ENCODE measurements around the gene TMEM42. TPM values are rescaled to one million over a fixed set of nuclear protein-coding genes. Genes with fewer than 3 reads are reported as not detected.

TMEM42 gene
- total RNA-seq, 1 experiment from 2014 or later = 12.7 TPM

- ATAC-seq (peak; percentile 74), DNase-seq (ENCODE audit: low read depth, low spot score) (peak; percentile 73)
- BruUV-seq (replicated peaks) = no TSS peak
- intact Hi-C loops (cut with micrococcal nuclease; ENCODE audit: unreplicated experiment) (no loop called here), in situ Hi-C loops (cut with HindIII; ENCODE audit: low pct_unique_long_range_greater_than_20kb, low sequenced_read_pairs) (no loop called here)
- Histone ChIP-seq H3K9me3 (ENCODE audit: control insufficient read depth, insufficient read depth, low read depth, low read length) (no peaks in the 10 kb centered on the region), H3K4me1 (ENCODE audit: control insufficient read depth, insufficient read depth, low read length) (peaks cover 8% of the 10 kb centered on the region; the same call in 1 of the 2 replicates), H3K4me3 (ENCODE audit: low read depth in 2 of 2, low read length in 2 of 2) (no peak overlapping the region), H3K27ac (ENCODE audit: low read length) (no peak overlapping the region), H3K36me3 (ENCODE audit: control insufficient read depth, insufficient read depth, low read length) (no peaks in the 10 kb centered on the region), H3K27me3 (ENCODE audit: control insufficient read depth, insufficient read depth, low read length) (no peaks in the 10 kb centered on the region)
- CTCF ChIA-PET = no interaction called here
- TF ChIP-seq SIN3A (IDR thresholded peaks at IDR 0.05; ENCODE audit: borderline replicate concordance, insufficient read depth, low read depth, low read length) = no peak
- TF ChIP-seq TCF7L2 (IDR thresholded peaks at IDR 0.05; ENCODE audit: low read depth, low read length) = no peak
- TF ChIP-seq REST (IDR thresholded peaks at IDR 0.05; ENCODE audit: insufficient read depth in 1 of 2, low read depth in 2 of 2, low read length in 1 of 2) = no peak
- TF ChIP-seq POLR2AphosphoS5 (IDR thresholded peaks at IDR 0.05; ENCODE audit: low read depth, low read length) = no peak
- no peak for TF ChIP-seq CTCF (IDR thresholded peaks at IDR 0.05)
- POLR2A ChIA-PET = no interaction called here
Measured at GRCh38 chr3:44886561-44886960, 24.8 kb downstream of the TMEM42 start.

- ChIA-PET POLR2A (interaction anchor here (0.5 kb wide), 1 partner anchor 9 kb away, joined by 3 read pairs; no protein-coding TSS in a partner anchor), CTCF (no interaction called here)
- Histone ChIP-seq H3K4me3 (ENCODE audit: low read depth in 2 of 2, low read length in 2 of 2) (no peak overlapping the region), H3K27ac (ENCODE audit: low read length) (peak overlapping the region; percentile 31; the same call in 1 of the 2 replicates), H3K36me3 (ENCODE audit: control insufficient read depth, insufficient read depth, low read length) (no peaks in the 10 kb centered on the region), H3K9me3 (ENCODE audit: control insufficient read depth, insufficient read depth, low read depth, low read length) (no peaks in the 10 kb centered on the region), H3K4me1 (ENCODE audit: control insufficient read depth, insufficient read depth, low read length) (peaks cover 8% of the 10 kb centered on the region; the same call in 1 of the 2 replicates), H3K27me3 (ENCODE audit: control insufficient read depth, insufficient read depth, low read length) (no peaks in the 10 kb centered on the region)
- DNase-seq (ENCODE audit: low read depth, low spot score) (no peak), ATAC-seq (no peak)
- intact Hi-C loops (cut with micrococcal nuclease; ENCODE audit: unreplicated experiment) = no loop called here
- no TSS peak for BruUV-seq (replicated peaks)
- in situ Hi-C loops (cut with HindIII; ENCODE audit: low pct_unique_long_range_greater_than_20kb, low sequenced_read_pairs) = no loop called here
- TF ChIP-seq REST (IDR thresholded peaks at IDR 0.05; ENCODE audit: insufficient read depth in 1 of 2, low read depth in 2 of 2, low read length in 1 of 2) (no peak), CTCF (IDR thresholded peaks at IDR 0.05) (no peak), SIN3A (IDR thresholded peaks at IDR 0.05; ENCODE audit: borderline replicate concordance, insufficient read depth, low read depth, low read length) (no peak), POLR2AphosphoS5 (IDR thresholded peaks at IDR 0.05; ENCODE audit: low read depth, low read length) (no peak), TCF7L2 (IDR thresholded peaks at IDR 0.05; ENCODE audit: low read depth, low read length) (no peak)
Measured at GRCh38 chr3:44887101-44887500, 25.4 kb downstream of the TMEM42 start.
